Measurements from ENCODE around the gene ADGRG7.

ADGRG7 gene

GRCh38 chr3:100682854-100683760 lies 73.7 kb downstream of the ADGRG7 start:
- TF ChIP-seq GATA1 (IDR thresholded peaks at IDR 0.05; ENCODE audit: low read depth, low read length) (no peak), POLR2A (IDR thresholded peaks at IDR 0.05; ENCODE audit: low read length) (no peak)
- DNase-seq: no peak

- TF ChIP-seq GATA1 (IDR thresholded peaks at IDR 0.05; ENCODE audit: low read depth, low read length) (no peak), POLR2A (IDR thresholded peaks at IDR 0.05; ENCODE audit: low read length) (no peak)
- no peak for DNase-seq
Observed at GRCh38 chr3:100693225-100693624, 83.8 kb downstream of the ADGRG7 start.

GRCh38 chr3:100695696-100696095 lies 86.3 kb downstream of the ADGRG7 start:
- no peak for TF ChIP-seq GATA1 (IDR thresholded peaks at IDR 0.05; ENCODE audit: low read depth, low read length)
- no peak for TF ChIP-seq POLR2A (IDR thresholded peaks at IDR 0.05; ENCODE audit: low read length)
- DNase-seq: no peak

GRCh38 chr3:100696161-100696560 lies 86.8 kb downstream of the ADGRG7 start:
- no peak for DNase-seq
- TF ChIP-seq GATA1 (IDR thresholded peaks at IDR 0.05; ENCODE audit: low read depth, low read length) (no peak), POLR2A (IDR thresholded peaks at IDR 0.05; ENCODE audit: low read length) (no peak)

GRCh38 chr3:100697172-100697571 lies 87.8 kb downstream of the ADGRG7 start:
- no peak for DNase-seq
- no peak for TF ChIP-seq GATA1 (IDR thresholded peaks at IDR 0.05; ENCODE audit: low read depth, low read length)
- no peak for TF ChIP-seq POLR2A (IDR thresholded peaks at IDR 0.05; ENCODE audit: low read length)

- no peak for DNase-seq
- TF ChIP-seq POLR2A (IDR thresholded peaks at IDR 0.05; ENCODE audit: low read length) (no peak), GATA1 (IDR thresholded peaks at IDR 0.05; ENCODE audit: low read depth, low read length) (no peak)
Observed at GRCh38 chr3:100697723-100698285, 88.4 kb downstream of the ADGRG7 start.

- TF ChIP-seq POLR2A (IDR thresholded peaks at IDR 0.05; ENCODE audit: low read length): no peak
- TF ChIP-seq GATA1 (IDR thresholded peaks at IDR 0.05; ENCODE audit: low read depth, low read length): no peak
- DNase-seq: no peak
Observed at GRCh38 chr3:100698736-100699135, 89.3 kb downstream of the ADGRG7 start.

GRCh38 chr3:100700708-100701107 lies 91.3 kb downstream of the ADGRG7 start:
- no peak for DNase-seq
- TF ChIP-seq GATA1 (IDR thresholded peaks at IDR 0.05; ENCODE audit: low read depth, low read length): no peak
- TF ChIP-seq POLR2A (IDR thresholded peaks at IDR 0.05; ENCODE audit: low read length): no peak

- TF ChIP-seq GATA1 (IDR thresholded peaks at IDR 0.05; ENCODE audit: low read depth, low read length) (no peak), POLR2A (IDR thresholded peaks at IDR 0.05; ENCODE audit: low read length) (no peak)
- DNase-seq: no peak
Observed at GRCh38 chr3:100702082-100702979, 92.9 kb downstream of the ADGRG7 start.

- DNase-seq: no peak
- no peak for TF ChIP-seq GATA1 (IDR thresholded peaks at IDR 0.05; ENCODE audit: low read depth, low read length)
- no peak for TF ChIP-seq POLR2A (IDR thresholded peaks at IDR 0.05; ENCODE audit: low read length)
Observed at GRCh38 chr3:100702980-100703345, 93.6 kb downstream of the ADGRG7 start.

GRCh38 chr3:100703865-100704264 lies 94.5 kb downstream of the ADGRG7 start:
- TF ChIP-seq POLR2A (IDR thresholded peaks at IDR 0.05; ENCODE audit: low read length): no peak
- TF ChIP-seq GATA1 (IDR thresholded peaks at IDR 0.05; ENCODE audit: low read depth, low read length): no peak
- no peak for DNase-seq

GRCh38 chr3:100706365-100706764 lies 97.0 kb downstream of the ADGRG7 start:
- no peak for TF ChIP-seq POLR2A (IDR thresholded peaks at IDR 0.05; ENCODE audit: low read length)
- no peak for TF ChIP-seq GATA1 (IDR thresholded peaks at IDR 0.05; ENCODE audit: low read depth, low read length)
- DNase-seq: no peak

- TF ChIP-seq POLR2A (IDR thresholded peaks at IDR 0.05; ENCODE audit: low read length): no peak
- DNase-seq: no peak
Observed at GRCh38 chr3:100708644-100708988, 99.2 kb downstream of the ADGRG7 start.

Data from erythroblast (primary cell).